GM13976 (cell line): Measurements from ENCODE around the gene PRRT1.
"Not testable (repeated sequence)": the region's sequence is repeated elsewhere in the genome, so short reads cannot be mapped to it uniquely, and the experiment has no call there.

ENCODE experiments used
- DNase-seq: peaks from one replicate; pipeline ENCODE4 v3.0.0; 2012; ENCODE audit warnings: low spot score
- in situ Hi-C: fragments of 300-500 bp; cut with MboI; formaldehyde crosslinking; loops from one replicate; pipeline ENCODE4 v1.12.0; 2022; ENCODE audit warnings: low sequenced_read_pairs, mixed read lengths, inconsistent platforms; ENCODE audit not compliant: unreplicated experiment
- TF ChIP-seq, protein P1 (sequence below): IDR thresholded peaks from 2 replicates; pipeline ENCODE4 v1.5.1; 2012; ENCODE audit warnings: borderline replicate concordance, mild to moderate bottlenecking; ENCODE audit not compliant: insufficient read depth; ENCODE audit errors: extremely low read depth, missing control alignments, control extremely low read depth

Gene PRRT1

DNA sequence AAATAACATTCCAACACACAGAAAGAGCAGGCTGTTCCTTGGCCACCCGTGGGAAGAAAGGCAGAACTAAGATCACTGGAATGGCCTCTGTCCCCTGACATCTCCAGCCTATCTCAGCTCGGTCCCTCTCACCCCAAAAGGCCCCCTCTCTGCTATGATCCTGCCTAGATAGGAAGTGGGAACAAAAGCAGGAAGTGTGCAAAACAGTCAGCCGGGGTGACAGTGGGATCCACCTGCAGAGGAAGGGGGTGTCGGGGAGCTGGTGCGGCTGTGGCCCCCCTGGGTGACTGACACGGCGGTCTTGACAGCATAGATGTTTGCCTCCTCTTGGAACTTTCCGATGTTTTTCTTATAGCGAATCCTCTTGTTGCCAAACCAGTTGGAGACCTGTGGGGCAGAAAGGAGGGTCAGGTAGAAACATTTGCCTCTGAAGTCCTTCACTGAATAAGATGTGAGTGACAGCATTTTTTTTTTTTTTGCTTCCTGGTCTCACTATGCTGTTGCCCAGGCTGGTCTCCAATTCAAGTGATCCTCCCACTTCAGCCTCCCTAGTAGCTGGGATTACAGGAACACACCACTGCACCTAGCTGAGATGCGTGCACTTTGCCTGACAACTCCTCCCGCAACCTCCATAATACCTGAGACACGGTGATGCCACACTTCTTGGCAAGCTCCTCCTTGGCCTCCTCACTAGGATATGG, 35.4 kb upstream of the PRRT1 start:
- TF ChIP-seq, protein P1, sequence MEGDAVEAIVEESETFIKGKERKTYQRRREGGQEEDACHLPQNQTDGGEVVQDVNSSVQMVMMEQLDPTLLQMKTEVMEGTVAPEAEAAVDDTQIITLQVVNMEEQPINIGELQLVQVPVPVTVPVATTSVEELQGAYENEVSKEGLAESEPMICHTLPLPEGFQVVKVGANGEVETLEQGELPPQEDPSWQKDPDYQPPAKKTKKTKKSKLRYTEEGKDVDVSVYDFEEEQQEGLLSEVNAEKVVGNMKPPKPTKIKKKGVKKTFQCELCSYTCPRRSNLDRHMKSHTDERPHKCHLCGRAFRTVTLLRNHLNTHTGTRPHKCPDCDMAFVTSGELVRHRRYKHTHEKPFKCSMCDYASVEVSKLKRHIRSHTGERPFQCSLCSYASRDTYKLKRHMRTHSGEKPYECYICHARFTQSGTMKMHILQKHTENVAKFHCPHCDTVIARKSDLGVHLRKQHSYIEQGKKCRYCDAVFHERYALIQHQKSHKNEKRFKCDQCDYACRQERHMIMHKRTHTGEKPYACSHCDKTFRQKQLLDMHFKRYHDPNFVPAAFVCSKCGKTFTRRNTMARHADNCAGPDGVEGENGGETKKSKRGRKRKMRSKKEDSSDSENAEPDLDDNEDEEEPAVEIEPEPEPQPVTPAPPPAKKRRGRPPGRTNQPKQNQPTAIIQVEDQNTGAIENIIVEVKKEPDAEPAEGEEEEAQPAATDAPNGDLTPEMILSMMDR, result no peak
- in situ Hi-C loops, result no loop called here
- no peak for DNase-seq

DNA sequence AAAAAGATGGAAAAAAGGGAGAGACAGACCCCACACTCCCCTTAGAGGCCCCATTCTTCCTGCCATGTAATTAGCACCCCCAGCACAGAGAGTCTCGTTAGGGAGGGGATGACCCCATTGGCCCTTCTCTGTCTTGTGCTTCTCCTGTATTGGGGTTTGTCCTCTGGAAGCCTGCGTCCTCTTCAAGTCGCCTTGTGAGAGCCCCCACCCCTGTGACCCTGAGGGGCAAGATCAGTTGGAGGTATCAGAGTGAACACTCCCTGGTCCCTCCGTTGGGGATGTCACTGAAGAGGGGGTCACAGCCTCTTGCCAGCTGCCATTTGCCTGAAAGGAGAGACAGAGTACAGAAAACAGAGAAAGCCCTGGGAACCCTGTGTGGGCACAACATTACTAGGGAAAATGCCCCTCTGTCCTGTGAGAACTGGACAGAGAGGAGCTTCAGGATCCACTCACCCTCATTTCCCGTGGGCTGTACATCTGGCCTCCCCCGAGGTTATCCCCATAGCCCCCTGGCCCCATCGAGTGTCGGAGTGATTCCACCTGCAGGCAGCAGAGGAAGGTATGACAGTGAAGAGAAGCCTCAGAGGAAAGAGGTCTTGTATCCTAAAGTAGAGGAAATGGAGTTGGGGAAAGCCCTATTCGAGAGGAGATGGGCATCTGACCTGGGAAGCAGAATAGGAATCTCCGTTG, 34.6 kb upstream of the PRRT1 start:
- DNase-seq, in situ Hi-C loops: not testable (repeated sequence)

DNA sequence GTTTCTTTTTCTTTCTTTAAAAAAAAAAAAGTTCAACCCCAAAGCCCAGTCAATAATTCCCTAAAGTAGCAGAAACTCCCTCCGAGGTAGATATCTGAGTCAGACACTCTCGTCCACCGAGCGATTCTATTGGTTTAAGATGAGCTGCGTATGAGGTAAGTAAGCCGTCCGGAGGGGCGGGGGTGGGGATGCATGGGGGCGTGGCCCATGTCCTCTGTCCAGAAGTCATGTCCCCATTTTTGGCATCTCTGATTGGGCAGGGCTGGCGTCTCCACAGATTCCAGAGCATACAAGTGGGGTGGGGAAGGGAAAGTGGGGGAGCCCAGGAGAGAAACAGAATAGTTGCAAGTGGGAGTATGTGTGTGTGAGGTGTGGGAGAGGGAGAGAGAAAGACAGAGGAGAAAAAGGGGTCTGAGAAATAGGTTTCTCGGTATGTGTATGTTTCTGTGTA, 34.0 kb upstream of the PRRT1 start:
- DNase-seq, in situ Hi-C loops: not testable (repeated sequence)

DNA sequence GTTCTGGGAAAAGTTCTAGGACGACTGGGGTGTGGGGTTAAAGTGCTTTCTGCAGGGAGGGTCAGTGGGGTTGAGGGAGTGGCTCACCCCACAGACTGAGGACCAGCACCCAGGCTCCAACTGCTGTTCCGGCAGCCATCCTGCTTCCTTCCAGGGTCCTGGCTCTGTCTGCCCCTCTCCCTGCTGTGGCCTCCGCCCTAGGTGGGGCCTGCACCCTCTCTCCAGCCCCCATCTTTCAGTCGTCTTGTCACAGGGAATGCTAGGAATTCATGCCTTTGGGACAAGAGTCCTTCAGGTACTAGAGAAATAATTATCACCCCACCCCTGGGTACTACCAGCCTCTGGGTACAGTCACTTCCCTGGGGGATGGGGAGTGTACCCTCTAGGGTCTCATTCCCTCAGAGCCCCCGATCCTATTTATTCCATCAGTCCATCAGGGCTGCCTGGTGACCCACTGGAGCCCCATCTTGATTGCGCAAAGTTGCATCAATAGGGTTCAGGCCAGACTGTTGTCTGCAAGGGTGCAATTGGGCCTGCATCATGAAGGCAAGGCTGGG, 32.4 kb upstream of the PRRT1 start, which contains the start of gene AGER:
Gene AGER, minus strand, starts transcription at position 170 of the 557 bp plus-strand sequence. Its CDS starts 31 bp downstream, at position 139.
- no peak for DNase-seq
- in situ Hi-C loops, result no loop called here
- TF ChIP-seq, protein P1, result no peak

DNA sequence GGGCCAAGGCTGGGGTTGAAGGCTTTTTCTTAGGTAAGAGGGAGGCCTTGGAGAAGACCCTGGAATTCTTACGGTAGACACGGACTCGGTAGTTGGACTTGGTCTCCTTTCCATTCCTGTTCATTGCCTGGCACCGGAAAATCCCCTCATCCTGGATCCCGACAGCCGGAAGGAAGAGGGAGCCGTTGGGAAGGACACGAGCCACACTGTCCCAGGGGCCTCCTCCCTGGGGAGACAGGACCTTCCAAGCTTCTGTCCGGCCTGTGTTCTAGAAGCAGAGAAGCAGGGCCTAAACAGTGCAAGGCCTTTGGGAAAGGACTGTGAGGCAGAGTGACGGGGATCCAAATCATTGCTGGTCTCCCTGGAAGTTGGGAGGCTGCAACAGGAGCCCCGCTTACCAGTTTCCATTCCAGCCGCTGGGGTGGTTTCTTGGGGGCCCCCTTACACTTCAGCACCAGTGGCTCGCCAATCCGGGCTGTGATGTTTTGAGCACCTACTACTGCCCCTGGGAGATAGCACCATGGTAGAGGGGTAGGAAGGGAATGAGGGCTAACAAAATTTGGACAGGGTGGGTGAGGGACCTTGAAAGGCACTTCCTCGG, 31.8 kb upstream of the PRRT1 start:
- no peak for DNase-seq
- TF ChIP-seq, protein P1, result no peak
- in situ Hi-C loops, result no loop called here

DNA sequence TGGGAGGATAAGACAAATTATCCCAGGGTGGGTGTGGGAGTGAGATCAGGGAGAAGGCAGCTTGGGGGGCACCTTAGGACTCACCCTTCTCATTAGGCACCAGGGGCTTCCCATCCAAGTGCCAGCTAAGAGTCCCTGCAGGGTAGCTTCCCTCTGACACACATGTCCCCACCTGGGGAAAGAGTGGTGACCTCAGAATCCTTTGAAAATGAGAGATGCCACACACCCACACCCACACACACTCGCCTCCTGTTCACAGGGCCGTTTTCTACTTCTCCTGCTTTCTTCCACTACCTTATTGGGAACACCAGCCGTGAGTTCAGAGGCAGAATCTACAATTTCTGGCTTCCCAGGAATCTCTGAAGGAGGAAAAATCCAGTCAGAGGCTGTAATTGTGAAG, 31.3 kb upstream of the PRRT1 start:
- in situ Hi-C loops, result no loop called here

DNA sequence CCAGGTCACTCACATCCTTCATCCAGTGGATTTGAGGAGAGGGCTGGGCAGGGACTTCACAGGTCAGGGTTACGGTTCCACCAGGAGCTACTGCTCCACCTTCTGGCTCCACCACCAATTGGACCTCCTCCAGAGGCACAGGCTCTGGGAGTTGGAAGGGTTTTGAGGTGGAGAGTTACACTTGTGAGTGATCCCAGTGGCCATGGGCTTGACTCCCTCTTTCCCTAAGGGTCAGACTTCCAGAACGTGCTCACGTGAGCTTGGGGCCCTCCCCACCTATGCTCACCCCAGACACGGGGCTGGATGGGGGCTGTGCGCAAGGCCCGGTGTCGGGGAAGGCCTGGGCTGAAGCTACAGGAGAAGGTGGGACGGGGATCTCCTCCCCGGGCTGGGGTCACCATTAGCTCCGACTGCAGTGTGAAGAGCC, 30.8 kb upstream of the PRRT1 start:
- in situ Hi-C loops, result no loop called here
- no peak for DNase-seq
- TF ChIP-seq, protein P1, result no peak

More for the DNA sequence above, 31.3 kb upstream of the PRRT1 start:
- no peak for DNase-seq
- TF ChIP-seq, protein P1, result no peak
